KMS-11 (cell line): ENCODE results near the gene PEAR1.

Experiments
- H2AFZ ChIP-seq: fragments of 200-600 bp; sonication (generic); 2 replicates; pipeline ENCODE4 v1.6.1; 2016; ENCODE audit warnings: antibody characterized with exemption, mixed run types, low read depth
- H3K27ac ChIP-seq: fragments of 200-600 bp; sonication (generic); 2 replicates; pipeline ENCODE4 v1.6.1; 2016; ENCODE audit warnings: mild to moderate bottlenecking, mixed run types
- H3K27me3 ChIP-seq: fragments of 200-600 bp; sonication (generic); 2 replicates; pipeline ENCODE4 v1.6.1; 2017; ENCODE audit warnings: mild to moderate bottlenecking, low read depth, mixed run types, moderate library complexity; ENCODE audit not compliant: insufficient read depth
- H3K36me3 ChIP-seq: fragments of 200-600 bp; sonication (generic); 2 replicates; pipeline ENCODE4 v1.6.1; 2017; ENCODE audit warnings: mild to moderate bottlenecking, mixed run types; ENCODE audit not compliant: insufficient read depth
- H3K4me1 ChIP-seq: fragments of 200-600 bp; sonication (generic); 2 replicates; pipeline ENCODE4 v1.6.1; 2016; ENCODE audit warnings: mild to moderate bottlenecking, low read depth, mixed run types; ENCODE audit not compliant: poor library complexity, severe bottlenecking
- H3K4me2 ChIP-seq: fragments of 200-600 bp; sonication (generic); 2 replicates; pipeline ENCODE4 v1.7.0; 2016; ENCODE audit warnings: mild to moderate bottlenecking, mixed run types
- H3K4me3 ChIP-seq: fragments of 200-600 bp; sonication (generic); IDR thresholded peaks from 2 replicates; pipeline ENCODE4 v1.6.1; 2017; ENCODE audit warnings: low read depth, low read length, mixed read lengths; ENCODE audit not compliant: insufficient read depth
- H3K79me2 ChIP-seq: fragments of 200-600 bp; sonication (generic); 2 replicates; pipeline ENCODE4 v1.6.1; 2016; ENCODE audit warnings: low read depth, mixed run types; ENCODE audit not compliant: insufficient read depth
- H3K9ac ChIP-seq: fragments of 200-600 bp; sonication (generic); 2 replicates; pipeline ENCODE4 v1.6.1; 2016; ENCODE audit warnings: mild to moderate bottlenecking, mixed run types
- H4K20me1 ChIP-seq: fragments of 200-600 bp; sonication (generic); 2 replicates; pipeline ENCODE4 v1.6.1; 2016; ENCODE audit warnings: mild to moderate bottlenecking, mixed run types; ENCODE audit not compliant: insufficient read depth
- TF ChIP-seq, protein P1 (sequence below): fragments of 200-600 bp; sonication (generic); conservative IDR thresholded peaks from 2 replicates; pipeline ENCODE4 v1.6.1; 2017; ENCODE audit warnings: low read depth, mild to moderate bottlenecking, antibody characterized with exemption, low read length, moderate library complexity, mixed read lengths

The PEAR1 gene

DNA sequence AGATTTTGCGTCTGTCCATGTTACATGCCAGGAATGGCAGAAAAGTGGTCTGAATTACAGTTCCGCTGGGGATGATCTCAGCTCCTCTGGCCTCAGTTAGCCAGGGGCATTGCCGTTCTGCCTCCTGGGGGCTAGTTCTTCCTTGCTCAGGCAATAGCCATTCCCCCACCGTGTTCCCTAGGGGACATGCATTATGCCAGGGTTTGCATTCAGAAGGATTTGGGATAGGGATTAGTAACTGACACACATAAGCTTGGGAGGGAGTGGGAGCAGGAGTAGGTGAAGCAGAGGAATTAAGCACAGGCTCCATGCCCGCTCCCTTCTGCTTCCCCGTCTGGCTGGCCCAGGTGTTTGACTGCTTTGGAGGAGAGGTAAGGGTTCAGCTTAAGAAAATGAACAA, 39.6 kb downstream of the PEAR1 start:
- H3K27ac ChIP-seq: no peak overlapping the region
- no peaks in the 10 kb centered on the region for H3K36me3 ChIP-seq

DNA sequence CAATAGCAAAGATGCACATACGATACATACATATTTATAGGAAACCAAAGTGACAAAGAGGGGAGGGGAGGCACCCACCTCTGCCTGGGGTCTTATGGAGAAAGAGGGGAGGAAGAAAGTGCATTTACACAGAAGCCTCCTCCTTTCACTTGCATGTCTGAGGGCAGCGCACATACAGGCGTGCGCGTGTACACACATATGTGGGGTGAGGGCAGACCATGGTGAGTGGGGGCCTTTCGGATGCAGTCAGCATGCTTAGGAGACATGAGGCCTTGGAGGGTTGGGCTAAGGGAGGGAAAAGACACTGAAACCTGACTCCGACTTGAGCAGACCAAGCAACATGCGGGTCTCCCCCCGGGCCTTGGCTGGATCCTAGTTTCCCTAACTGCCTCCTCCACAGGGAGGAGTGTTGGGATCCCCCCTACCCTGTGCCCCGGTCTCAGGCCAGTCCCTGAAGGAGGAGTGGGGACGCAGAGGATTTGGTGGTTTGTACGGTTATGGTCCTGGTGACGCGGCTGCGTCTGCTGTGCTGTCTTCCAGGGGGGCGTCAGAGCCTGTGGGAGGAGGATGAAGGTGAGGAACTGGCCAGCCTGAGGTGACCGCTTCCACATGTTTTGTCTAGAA, 42.1 kb downstream of the PEAR1 start:
- Histone ChIP-seq H3K4me3 (no peak overlapping the region), H3K79me2 (no peaks in the 10 kb centered on the region), H3K4me2 (no peak overlapping the region), H3K4me1 (no peaks in the 10 kb centered on the region), H3K9ac (no peak overlapping the region), H3K27me3 (peaks cover 17% of the 10 kb centered on the region; the same call in 1 of the 2 replicates), H2AFZ (no peak overlapping the region), H4K20me1 (no peaks in the 10 kb centered on the region), H3K27ac (no peak overlapping the region), H3K36me3 (no peaks in the 10 kb centered on the region)
- TF ChIP-seq, protein P1, sequence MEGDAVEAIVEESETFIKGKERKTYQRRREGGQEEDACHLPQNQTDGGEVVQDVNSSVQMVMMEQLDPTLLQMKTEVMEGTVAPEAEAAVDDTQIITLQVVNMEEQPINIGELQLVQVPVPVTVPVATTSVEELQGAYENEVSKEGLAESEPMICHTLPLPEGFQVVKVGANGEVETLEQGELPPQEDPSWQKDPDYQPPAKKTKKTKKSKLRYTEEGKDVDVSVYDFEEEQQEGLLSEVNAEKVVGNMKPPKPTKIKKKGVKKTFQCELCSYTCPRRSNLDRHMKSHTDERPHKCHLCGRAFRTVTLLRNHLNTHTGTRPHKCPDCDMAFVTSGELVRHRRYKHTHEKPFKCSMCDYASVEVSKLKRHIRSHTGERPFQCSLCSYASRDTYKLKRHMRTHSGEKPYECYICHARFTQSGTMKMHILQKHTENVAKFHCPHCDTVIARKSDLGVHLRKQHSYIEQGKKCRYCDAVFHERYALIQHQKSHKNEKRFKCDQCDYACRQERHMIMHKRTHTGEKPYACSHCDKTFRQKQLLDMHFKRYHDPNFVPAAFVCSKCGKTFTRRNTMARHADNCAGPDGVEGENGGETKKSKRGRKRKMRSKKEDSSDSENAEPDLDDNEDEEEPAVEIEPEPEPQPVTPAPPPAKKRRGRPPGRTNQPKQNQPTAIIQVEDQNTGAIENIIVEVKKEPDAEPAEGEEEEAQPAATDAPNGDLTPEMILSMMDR: no peak

More for the DNA sequence above, 39.6 kb downstream of the PEAR1 start:
- no peaks in the 10 kb centered on the region for H3K79me2 ChIP-seq
- TF ChIP-seq, protein P1: no peak
- peaks cover 41% of the 10 kb centered on the region for H3K27me3 ChIP-seq
- no peaks in the 10 kb centered on the region for H3K4me1 ChIP-seq
- H2AFZ ChIP-seq: no peak overlapping the region
- H4K20me1 ChIP-seq: no peaks in the 10 kb centered on the region
- no peak overlapping the region for H3K4me3 ChIP-seq
- H3K4me2 ChIP-seq: no peak overlapping the region
- H3K9ac ChIP-seq: no peak overlapping the region

DNA sequence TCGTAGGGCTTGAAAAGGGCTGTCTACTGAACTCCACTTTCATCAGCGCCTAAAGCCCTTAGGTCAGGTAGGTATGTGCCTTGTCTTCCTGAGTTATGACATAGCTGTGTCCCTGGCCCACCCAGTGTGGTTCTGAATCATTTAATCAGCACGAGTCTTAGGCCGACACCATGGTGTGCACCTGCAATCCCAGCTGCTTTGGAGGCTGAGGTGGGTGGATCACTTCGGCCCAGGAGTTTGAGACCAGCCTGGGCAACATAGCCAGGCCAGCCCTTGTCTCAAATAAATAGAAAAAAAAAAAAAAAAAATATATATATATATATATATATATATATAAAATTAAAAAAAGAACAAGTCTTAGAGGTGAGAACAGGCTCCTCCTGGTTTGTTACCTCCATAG, 42.7 kb downstream of the PEAR1 start:
- H3K36me3 ChIP-seq: no peaks in the 10 kb centered on the region
- TF ChIP-seq, protein P1: no peak
- no peak overlapping the region for H2AFZ ChIP-seq
- no peaks in the 10 kb centered on the region for H3K79me2 ChIP-seq
- no peak overlapping the region for H3K9ac ChIP-seq
- H3K4me1 ChIP-seq: no peaks in the 10 kb centered on the region
- no peaks in the 10 kb centered on the region for H4K20me1 ChIP-seq
- H3K27ac ChIP-seq: no peak overlapping the region
- H3K4me2 ChIP-seq: no peak overlapping the region
- no peak overlapping the region for H3K4me3 ChIP-seq
- H3K27me3 ChIP-seq: peaks cover 12% of the 10 kb centered on the region; the same call in 1 of the 2 replicates

DNA sequence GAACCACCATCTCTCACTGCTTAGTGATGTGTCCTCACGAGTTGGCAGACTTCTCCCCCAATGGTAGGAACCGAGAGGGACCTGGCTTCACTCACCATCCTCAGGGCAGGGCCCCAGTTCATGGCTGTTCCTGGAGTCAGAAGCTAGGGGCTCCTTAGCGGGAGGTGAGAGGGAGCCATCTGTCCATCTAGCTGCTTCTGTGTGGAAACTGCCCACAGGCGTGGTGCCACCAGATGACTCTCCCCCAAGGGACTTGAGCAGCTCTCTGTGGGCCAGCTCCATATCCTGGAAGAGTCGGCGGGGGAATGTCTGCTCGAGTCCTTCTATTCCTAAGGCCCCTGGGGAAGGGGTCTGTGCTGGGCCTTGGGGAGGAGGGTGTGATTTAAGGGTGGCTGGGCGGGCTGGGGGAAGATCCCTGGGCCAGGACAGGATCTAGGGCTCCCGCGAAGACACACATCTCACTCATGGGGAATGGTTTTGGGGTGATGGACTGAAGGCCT, 43.3 kb downstream of the PEAR1 start:
- Histone ChIP-seq H3K4me3 (no peak overlapping the region), H3K4me1 (no peaks in the 10 kb centered on the region), H3K79me2 (no peaks in the 10 kb centered on the region), H3K27ac (no peak overlapping the region), H4K20me1 (no peaks in the 10 kb centered on the region), H3K9ac (no peak overlapping the region), H3K4me2 (no peak overlapping the region), H3K27me3 (peaks cover 6% of the 10 kb centered on the region; the same call in 1 of the 2 replicates), H2AFZ (no peak overlapping the region), H3K36me3 (no peaks in the 10 kb centered on the region)
- TF ChIP-seq, protein P1: no peak
